ENCODE results near the gene ATRX.
"Not testable (repeated sequence)": the region's sequence is repeated elsewhere in the genome, so short reads cannot be mapped to it uniquely, and the experiment has no call there.

The ATRX gene

DNA sequence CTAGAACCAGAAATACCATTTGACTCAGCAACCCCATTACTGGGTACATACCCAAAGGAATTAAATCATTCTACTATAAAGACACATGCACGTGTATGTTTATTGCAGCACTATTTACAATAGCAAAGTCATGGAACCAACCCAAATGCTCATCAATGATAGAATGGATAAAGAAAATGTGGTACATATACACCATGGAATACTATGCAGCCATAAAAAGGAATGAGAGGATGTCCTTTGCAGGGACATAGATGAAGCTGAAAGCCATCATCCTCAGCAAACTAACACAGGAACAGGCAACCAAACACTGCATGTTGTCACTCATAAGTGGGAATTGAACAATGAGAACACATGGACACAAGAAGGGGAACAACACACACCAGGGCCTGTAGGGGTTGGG is 285.9 kb downstream of the ATRX start:
- DNase-seq (ENCODE audit: low read depth in 3 of 3, low spot score in 1 of 3), result not testable (repeated sequence)

DNA sequence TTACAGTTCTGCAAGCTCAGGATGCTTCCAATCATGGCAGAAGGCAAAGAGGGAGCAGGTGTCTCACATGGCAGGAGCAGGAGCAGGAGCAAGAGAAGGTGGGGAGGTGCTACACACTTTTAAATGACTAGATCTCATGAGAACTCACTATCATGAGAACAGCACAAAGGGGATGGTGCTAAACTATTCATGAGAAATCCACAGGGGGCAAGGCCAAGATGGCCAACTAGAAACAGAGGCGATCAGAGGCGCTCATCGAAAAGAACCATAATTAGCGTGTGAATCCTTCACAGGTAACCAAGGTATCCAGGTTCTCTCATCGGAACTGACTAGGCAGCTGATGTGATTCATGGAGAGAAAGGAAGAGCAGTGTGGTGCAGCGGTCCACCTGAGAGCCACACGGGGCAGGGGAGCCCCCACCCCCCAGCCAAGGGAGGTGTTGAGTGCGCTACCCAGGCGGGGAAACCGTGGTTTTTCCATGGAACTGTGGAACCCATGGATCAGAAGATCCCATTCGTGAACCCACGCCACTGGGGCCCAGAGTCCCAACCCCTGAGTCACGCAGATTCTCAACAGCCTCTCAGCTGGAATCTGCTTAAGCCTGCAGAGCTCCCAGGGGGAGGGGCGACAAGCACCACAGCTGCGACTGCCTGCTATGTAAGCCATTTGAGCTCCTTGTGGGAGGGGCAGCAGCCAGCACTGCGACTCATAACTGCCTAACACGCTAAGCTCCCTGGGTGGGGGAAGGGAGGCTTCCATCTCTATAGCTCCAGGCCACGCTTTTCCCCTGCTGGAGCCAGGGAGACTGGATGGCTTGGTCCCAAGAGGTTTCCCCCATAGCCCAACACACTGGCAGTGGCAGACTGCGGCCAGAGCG is 292.1 kb downstream of the ATRX start:
- no peak for DNase-seq (ENCODE audit: low read depth in 3 of 3, low spot score in 1 of 3)

DNA sequence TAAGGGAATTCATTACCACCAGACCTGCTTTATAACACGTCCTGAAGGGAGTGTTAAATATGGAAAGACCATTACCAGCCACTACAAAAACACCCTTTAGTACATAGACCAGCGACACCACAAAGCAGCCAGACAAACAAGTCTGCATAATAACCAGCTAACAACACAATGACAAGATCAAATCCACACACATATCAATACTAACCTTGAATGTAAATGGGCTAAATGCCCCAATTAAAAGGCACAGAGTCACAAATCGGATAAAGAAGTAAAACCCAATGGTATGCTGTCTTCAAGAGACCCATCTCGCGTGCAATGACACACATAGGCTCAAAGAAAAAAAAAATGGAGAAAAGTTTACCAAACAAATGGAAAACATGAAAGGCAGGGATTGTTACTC is 302.0 kb downstream of the ATRX start:
- no peak for DNase-seq (ENCODE audit: low read depth in 3 of 3, low spot score in 1 of 3)

DNA sequence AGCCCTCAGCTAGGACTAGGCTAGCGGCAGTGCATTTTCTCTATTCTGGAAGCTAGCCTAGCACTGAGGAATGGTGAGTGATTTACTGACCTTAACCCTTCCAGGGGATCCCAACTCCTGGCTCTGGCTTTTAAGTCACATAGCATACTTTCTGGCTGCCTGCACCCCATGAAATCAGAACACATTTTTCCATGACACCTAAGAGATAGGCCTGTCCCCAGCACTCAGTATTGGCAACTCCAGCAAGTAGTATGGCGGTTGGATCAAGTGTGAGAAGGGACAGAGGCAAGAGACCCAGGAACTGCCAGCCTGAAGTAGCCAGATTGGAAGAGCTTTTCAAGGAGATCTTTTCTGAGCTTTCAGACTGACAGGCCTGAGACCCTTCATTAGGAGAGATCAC is 330.6 kb downstream of the ATRX start:
- no peak for DNase-seq (ENCODE audit: low read depth in 3 of 3, low spot score in 1 of 3)
